Measurements from ENCODE around the gene GRHL3. TPM values are rescaled to one million over a fixed set of nuclear protein-coding genes. Genes with fewer than 3 reads are reported as not detected.

GRHL3 gene
- total RNA-seq, 1 donor from 2014 or later: 28.4 TPM

GRCh38 chr1:24392982-24393650 lies 74.0 kb downstream of the GRHL3 start:
- DNase-seq (ENCODE audit: low spot score): no peak

- DNase-seq (ENCODE audit: low spot score): no peak
Measured at GRCh38 chr1:24393892-24394291, 74.7 kb downstream of the GRHL3 start.

- DNase-seq (ENCODE audit: low spot score): no peak
Measured at GRCh38 chr1:24400065-24400464, 80.9 kb downstream of the GRHL3 start.

- DNase-seq (ENCODE audit: low spot score): no peak
Measured at GRCh38 chr1:24403806-24404205, 84.6 kb downstream of the GRHL3 start.

Other genes starting within 250 kb of the GRHL3 start
- gene MYOM3, start 207.2 kb upstream of the GRHL3 start, total RNA-seq (ENCODE audit: insufficient read depth, low replicate concordance): 5.3 TPM
- gene IL22RA1, start 176.2 kb upstream of the GRHL3 start, total RNA-seq (ENCODE audit: insufficient read depth, low replicate concordance): 3.1 TPM
- 5.3 TPM for gene IFNLR1, start 132.1 kb upstream of the GRHL3 start, total RNA-seq (ENCODE audit: insufficient read depth, low replicate concordance)
- gene STPG1, start 94.4 kb downstream of the GRHL3 start, total RNA-seq (ENCODE audit: insufficient read depth, low replicate concordance): 14.7 TPM
- gene NIPAL3, start 96.4 kb downstream of the GRHL3 start, total RNA-seq (ENCODE audit: insufficient read depth, low replicate concordance): 24.6 TPM
- gene RCAN3, start 183.5 kb downstream of the GRHL3 start, total RNA-seq (ENCODE audit: insufficient read depth, low replicate concordance): 12.8 TPM
- gene NCMAP, start 236.7 kb downstream of the GRHL3 start, total RNA-seq (ENCODE audit: insufficient read depth, low replicate concordance): 1.9 TPM